RKO (cell line): ENCODE results near the gene PLS3.

Source experiments
- DNase-seq: peaks from one replicate; pipeline ENCODE4 v3.0.0-alpha.2; 2016; ENCODE audit warnings: low spot score

Gene PLS3

DNA sequence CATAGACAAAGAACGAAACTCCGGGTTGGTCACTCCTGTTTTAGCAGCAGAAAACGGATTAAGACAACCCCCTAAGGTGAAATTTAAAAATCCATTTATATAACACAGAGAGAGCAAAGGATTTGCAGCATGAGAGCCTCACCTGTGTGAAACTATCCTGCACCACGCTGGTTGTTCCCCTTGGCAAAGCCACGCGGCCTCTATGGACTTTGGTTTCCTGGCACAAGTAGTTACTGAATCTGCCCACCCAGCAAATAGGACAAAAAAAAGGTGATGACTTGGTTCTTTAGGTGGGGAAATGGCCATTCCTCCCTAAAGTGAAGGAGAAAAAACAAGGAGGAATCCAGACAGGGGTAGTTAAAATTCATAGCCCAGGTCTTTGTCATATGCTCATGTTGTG is 133.1 kb downstream of the PLS3 start:
- DNase-seq: no peak

DNA sequence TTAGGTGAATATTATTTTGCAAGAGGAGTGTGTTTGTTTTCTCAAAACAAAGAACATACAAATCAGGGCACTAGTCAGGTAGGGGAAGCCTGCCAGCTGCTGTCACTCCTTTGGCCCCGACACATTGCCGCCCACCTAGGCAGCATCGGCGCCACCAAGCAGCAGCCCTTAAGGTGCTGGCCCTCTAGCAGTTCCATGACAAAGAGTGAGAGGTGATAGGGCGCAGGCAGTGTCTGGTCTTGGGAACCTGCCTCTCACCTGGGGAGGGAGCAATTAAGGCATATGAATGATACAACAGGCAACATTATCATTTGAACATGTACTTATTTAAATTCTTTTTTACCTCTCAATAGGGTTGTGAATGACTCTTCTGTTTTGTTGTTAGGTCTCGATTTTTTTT is 135.1 kb downstream of the PLS3 start:
- no peak for DNase-seq

DNA sequence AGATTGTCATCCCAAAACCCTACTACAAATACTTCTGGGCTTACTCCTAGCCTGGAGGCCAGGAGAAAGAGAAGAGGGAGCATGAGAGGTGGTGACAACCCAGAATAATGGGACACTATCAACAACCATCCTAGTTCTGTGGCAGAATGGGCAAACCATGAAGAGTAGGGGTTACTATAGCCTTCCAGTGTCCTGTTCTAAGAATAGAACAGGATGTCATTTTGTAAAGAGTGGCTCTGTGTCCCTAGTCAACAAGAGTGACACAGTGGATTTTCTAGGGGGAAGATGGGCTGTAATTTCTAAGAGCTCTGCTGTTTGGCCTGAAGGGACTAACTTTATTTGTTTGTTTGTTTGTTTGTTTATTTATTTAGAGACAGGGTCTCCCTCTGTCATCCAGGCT is 136.0 kb downstream of the PLS3 start:
- no peak for DNase-seq

DNA sequence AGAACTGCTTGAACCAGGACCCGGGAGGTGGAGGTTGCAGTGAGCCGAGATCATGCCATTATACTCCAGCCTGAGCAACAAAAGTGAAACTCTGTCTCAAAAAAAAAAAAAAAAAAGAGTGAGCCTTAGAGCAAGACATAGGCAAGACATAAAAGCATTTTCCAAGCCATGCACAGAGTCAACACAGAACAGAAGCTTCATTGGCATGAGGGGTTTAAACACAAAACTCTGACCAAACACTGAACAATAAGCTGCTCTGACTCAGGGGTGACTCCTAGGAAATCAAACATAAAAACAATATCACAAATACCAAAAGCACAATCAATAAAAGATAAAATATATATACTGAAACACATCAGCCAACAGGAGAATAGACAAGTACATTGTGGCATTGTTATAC is 136.8 kb downstream of the PLS3 start:
- no peak for DNase-seq
